Esophagus muscularis mucosa (tissue), 4 donors: ENCODE measurements around the gene UCK1. TPM values are rescaled to one million over a fixed set of nuclear protein-coding genes. Genes with fewer than 3 reads are reported as not detected.

Experiments used
- DNase-seq: peaks from one replicate; pipeline ENCODE4 v3.0.0-alpha.2; 2017; ENCODE audit errors: extremely low spot score
- H3K27ac ChIP-seq, 4 donors: fragments of 200-600 bp; sonication (generic); replicated peaks in 1 of 4; 1 replicate in 3 of 4; 2 replicates in 1 of 4; pipeline ENCODE4 v1.5.1; 2016 to 2019; ENCODE audit warnings: mild to moderate bottlenecking in 1 of 4
- H3K27me3 ChIP-seq, 4 donors: fragments of 200-600 bp; sonication (generic); one replicate each; pipeline versions ENCODE4 v1.5.1 to v1.6.0; 2016 to 2019
- H3K36me3 ChIP-seq, 4 donors: fragments of 200-600 bp; sonication (generic); one replicate each; pipeline ENCODE4 v1.5.1; 2016 to 2019
- H3K4me1 ChIP-seq, 4 donors: fragments of 200-600 bp; sonication (generic); one replicate each; pipeline ENCODE4 v1.5.1; 2016 to 2019
- H3K4me3 ChIP-seq, 4 donors: fragments of 200-600 bp; sonication (generic); 1 replicate in 2 of 4; 2 replicates in 2 of 4; pipeline ENCODE4 v1.5.1; 2016 to 2019; ENCODE audit warnings: mild to moderate bottlenecking in 4 of 4, moderate library complexity in 1 of 4
- H3K9me3 ChIP-seq, 4 donors: fragments of 200-600 bp; sonication (generic); 1 replicate in 3 of 4; 2 replicates in 1 of 4; pipeline ENCODE4 v1.5.1; 2016 to 2019
- CTCF ChIP-seq, 3 experiments: fragments of 200-600 bp in 2 of 3; fragments of 450-650 bp in 1 of 3; sonication (generic) in 2 of 3; IDR thresholded peaks; one replicate each; pipeline ENCODE4 v1.5.1; 2017 to 2019; ENCODE audit warnings: antibody characterized with exemption in 3 of 3, mild to moderate bottlenecking in 2 of 3, moderate library complexity in 1 of 3
- EP300 ChIP-seq: sonication (generic); formaldehyde crosslinking; IDR thresholded peaks from one replicate; pipeline ENCODE4 v1.6.1; 2017; ENCODE audit warnings: antibody characterized with exemption
- POLR2A ChIP-seq: fragments of 450-650 bp; IDR thresholded peaks from one replicate; pipeline ENCODE4 v1.6.1; 2017; ENCODE audit warnings: antibody characterized with exemption, moderate library complexity, mild to moderate bottlenecking, low read depth
- POLR2AphosphoS5 ChIP-seq, 2 donors: sonication (generic); formaldehyde crosslinking; IDR thresholded peaks; one replicate each; pipeline ENCODE4 v1.6.1; 2017; ENCODE audit warnings: antibody characterized with exemption in 2 of 2
- WGBS: methylation state at CpG from one replicate; pipeline ENCODE4 v1.1.5; 2018; 5-methylcytosine and 5-hydroxymethylcytosine counted together
- intact Hi-C: fragments of 100-400 bp; cut with DNase I; formaldehyde crosslinking; loops from one replicate; pipeline ENCODE4 v1.15.1; 2023
- total RNA-seq, 4 donors: library from RNA; depleted of rRNA; stranded (reverse); fragments of >200 nt; gene quantifications; one replicate each; pipeline versions ENCODE4 v1.1.0 to v1.2.1, GENCODE V29; 2016

UCK1 gene
- total RNA-seq, 4 donors from 2014 or later, result 47.3 to 63.9 (median 54.0) TPM

- H3K27ac ChIP-seq, result no peak overlapping the region
- peaks cover 71 to 93% (median 87%) of the 10 kb centered on the region in 4 donors for H3K36me3 ChIP-seq
- WGBS, result 86% methylated on average over 19 of the region's 19 CpGs
- intact Hi-C loops, result no loop called here
- H3K9me3 ChIP-seq, result no peaks in the 10 kb centered on the region
- no peak for DNase-seq
- no peak overlapping the region for H3K4me3 ChIP-seq
- TF ChIP-seq CTCF (IDR thresholded peaks at IDR 0.05) (no peak), EP300 (no peak), POLR2A (no peak), POLR2AphosphoS5 (IDR thresholded peaks at IDR 0.05) (no peak)
- peaks cover 11 to 18% (median 13%) of the 10 kb centered on the region in 4 donors for H3K4me1 ChIP-seq
- no peaks in the 10 kb centered on the region for H3K27me3 ChIP-seq
Measured at GRCh38 chr9:131525643-131526565, 5.2 kb downstream of the UCK1 start.

GRCh38 chr9:131524665-131525315 is 6.3 kb downstream of the UCK1 start:
- H3K36me3 ChIP-seq, result peaks cover 82 to 100% (median 97%) of the 10 kb centered on the region in 4 donors
- intact Hi-C loops, result no loop called here
- no peaks in the 10 kb centered on the region for H3K27me3 ChIP-seq
- no peak overlapping the region for H3K4me3 ChIP-seq
- H3K27ac ChIP-seq, result no peak overlapping the region
- 86% methylated on average over 18 of the region's 23 CpGs for WGBS
- TF ChIP-seq POLR2AphosphoS5 (IDR thresholded peaks at IDR 0.05) (no peak), POLR2A (no peak), EP300 (no peak), CTCF (IDR thresholded peaks at IDR 0.05) (no peak)
- H3K4me1 ChIP-seq, result peaks cover 2 to 7% (median 5%) of the 10 kb centered on the region in 4 donors
- no peak for DNase-seq
- H3K9me3 ChIP-seq, result no peaks in the 10 kb centered on the region

GRCh38 chr9:131523451-131524435 is 7.3 kb downstream of the UCK1 start:
- Histone ChIP-seq H3K36me3 (peaks cover 85 to 100% (median 98%) of the 10 kb centered on the region in 4 donors), H3K4me1 (no peaks in the 10 kb centered on the region), H3K27me3 (no peaks in the 10 kb centered on the region), H3K4me3 (no peak overlapping the region), H3K9me3 (no peaks in the 10 kb centered on the region), H3K27ac (no peak overlapping the region)
- DNase-seq, result no peak
- WGBS, result 80% methylated on average over 26 of the region's 29 CpGs
- TF ChIP-seq EP300, result no peak
- intact Hi-C loops, result no loop called here

- Histone ChIP-seq H3K4me1 (peaks cover 0 to 6% (median 4%) of the 10 kb centered on the region in 4 donors), H3K27ac (no peak overlapping the region), H3K27me3 (no peaks in the 10 kb centered on the region), H3K9me3 (no peaks in the 10 kb centered on the region), H3K36me3 (peaks cover 85 to 100% (median 98%) of the 10 kb centered on the region in 4 donors), H3K4me3 (no peak overlapping the region)
- TF ChIP-seq POLR2AphosphoS5 (IDR thresholded peaks at IDR 0.05) (no peak), EP300 (no peak), CTCF (IDR thresholded peaks at IDR 0.05) (no peak), POLR2A (no peak)
- intact Hi-C loops, result no loop called here
- no peak for DNase-seq
- WGBS, result 92% methylated on average over 9 of the region's 9 CpGs
Measured at GRCh38 chr9:131523086-131523388, 8.0 kb downstream of the UCK1 start.
